Duodenal mucosa (tissue), 2 donors: ENCODE data around the gene KCNIP3.
A peak's percentile ranks its signal among the peaks of the same experiment; 100 is the strongest.

ENCODE experiments used
- H3K27ac ChIP-seq: one replicate; pipeline ENCODE4 v1.7.0; 2013; ENCODE audit warnings: low read depth, low read length
- H3K27me3 ChIP-seq, 2 donors: one replicate each; pipeline ENCODE4 v1.7.0; 2013; ENCODE audit warnings: low read length in 2 of 2, control low read depth in 1 of 2; ENCODE audit not compliant: insufficient read depth in 2 of 2, control insufficient read depth in 1 of 2
- H3K36me3 ChIP-seq, 2 donors: one replicate each; pipeline ENCODE4 v1.7.0; 2013; ENCODE audit warnings: low read length in 2 of 2, control low read depth in 1 of 2; ENCODE audit not compliant: insufficient read depth in 2 of 2, control insufficient read depth in 1 of 2
- H3K4me1 ChIP-seq, 2 donors: one replicate each; pipeline ENCODE4 v1.7.0; 2013; ENCODE audit warnings: low read length in 2 of 2, control low read depth in 1 of 2; ENCODE audit not compliant: insufficient read depth in 2 of 2, control insufficient read depth in 1 of 2
- H3K4me3 ChIP-seq, 2 donors: one replicate each; pipeline ENCODE4 v1.7.0; 2013; ENCODE audit warnings: low read length in 2 of 2, low read depth in 1 of 2
- H3K9ac ChIP-seq, 2 donors: one replicate each; pipeline ENCODE4 v1.7.0; 2013; ENCODE audit warnings: low read length in 2 of 2, low read depth in 1 of 2
- H3K9me3 ChIP-seq, 2 donors: one replicate each; pipeline ENCODE4 v1.7.0; 2013; ENCODE audit warnings: low read length in 2 of 2, control low read depth in 1 of 2; ENCODE audit not compliant: control insufficient read depth in 1 of 2

Gene KCNIP3

DNA sequence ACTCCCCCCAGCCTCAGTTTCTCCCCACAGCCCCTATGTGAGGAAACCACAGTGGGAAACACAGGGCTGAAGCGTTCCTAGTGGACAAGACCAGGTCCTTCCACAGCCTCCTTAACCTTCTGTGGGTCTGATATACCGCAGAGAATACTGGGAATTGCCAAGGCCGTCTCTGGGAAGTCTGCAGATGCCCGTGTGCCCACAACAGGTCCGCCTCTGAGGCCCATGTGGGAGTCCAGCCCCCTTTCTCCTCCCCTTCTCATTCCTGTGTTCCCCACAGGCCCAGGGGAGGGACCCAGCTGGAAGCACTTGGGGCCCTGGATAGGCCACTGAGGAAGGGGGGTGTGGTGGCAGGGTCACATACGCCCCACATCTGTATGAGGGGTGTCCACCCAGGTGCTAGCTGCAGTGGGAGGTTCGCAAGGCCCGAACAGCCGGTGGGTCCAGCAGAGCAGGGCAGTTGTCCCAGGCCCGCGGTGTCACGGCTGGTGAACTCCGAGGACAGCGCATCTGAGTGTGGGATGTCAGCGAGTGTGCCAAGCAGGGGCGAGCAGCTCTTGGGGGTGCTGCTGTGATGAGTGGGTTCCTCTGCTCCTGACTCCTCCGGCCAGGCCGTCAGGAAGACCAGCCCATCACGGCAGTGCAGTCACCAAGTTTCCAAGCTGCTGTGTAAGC, 2.4 kb upstream of the KCNIP3 start:
- Histone ChIP-seq H3K4me1 (peaks cover 0 to 5% of the 10 kb centered on the region in 2 donors), H3K9me3 (peaks cover 0 to 4% of the 10 kb centered on the region in 2 donors), H3K27me3 (peaks cover 0 to 4% of the 10 kb centered on the region in 2 donors), H3K36me3 (peaks cover 6% of the 10 kb centered on the region in 2 donors), H3K9ac (no peak overlapping the region), H3K4me3 (no peak overlapping the region), H3K27ac (no peak overlapping the region)

GRCh38 chr2:95295376-95295775, 1.8 kb upstream of the KCNIP3 start:
- Histone ChIP-seq H3K36me3 (peaks cover 0 to 3% of the 10 kb centered on the region in 2 donors), H3K9me3 (peaks cover 0 to 4% of the 10 kb centered on the region in 2 donors), H3K27ac (no peak overlapping the region), H3K27me3 (peaks cover 0 to 4% of the 10 kb centered on the region in 2 donors), H3K4me3 (no peak overlapping the region), H3K9ac (no peak overlapping the region), H3K4me1 (peaks cover 0 to 5% of the 10 kb centered on the region in 2 donors)

DNA sequence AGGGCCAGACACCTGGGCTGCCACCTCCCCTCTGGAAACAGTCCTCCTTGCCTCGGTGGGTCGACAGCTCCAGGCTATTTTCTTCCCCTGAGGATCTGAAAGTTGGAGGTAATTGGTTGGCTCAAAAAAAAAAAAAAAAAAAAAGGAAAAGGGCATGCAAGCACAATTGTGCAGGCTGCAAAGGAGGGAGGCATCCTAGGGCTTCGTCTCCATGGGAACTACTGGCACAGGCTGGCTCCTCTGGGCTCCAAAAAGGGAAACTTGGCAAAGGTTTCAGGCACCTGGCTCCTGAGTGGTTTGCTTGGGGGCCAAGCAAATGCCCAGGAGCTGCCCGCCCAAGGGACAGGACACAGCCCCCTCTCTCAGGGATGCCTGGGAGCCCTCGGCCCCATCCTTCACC, 1.1 kb upstream of the KCNIP3 start:
- no peak overlapping the region for H3K27ac ChIP-seq
- peaks cover 0 to 4% of the 10 kb centered on the region in 2 donors for H3K27me3 ChIP-seq
- H3K9me3 ChIP-seq: peaks cover 0 to 4% of the 10 kb centered on the region in 2 donors
- no peak overlapping the region for H3K4me3 ChIP-seq
- no peaks in the 10 kb centered on the region for H3K36me3 ChIP-seq
- peaks cover 0 to 5% of the 10 kb centered on the region in 2 donors for H3K4me1 ChIP-seq
- no peak overlapping the region for H3K9ac ChIP-seq

GRCh38 chr2:95297639-95298395, 670 bp downstream of the KCNIP3 start:
- Histone ChIP-seq H3K4me3 (peak overlapping the region in 1 of 2 donors; percentile 29), H3K36me3 (no peaks in the 10 kb centered on the region), H3K9ac (no peak overlapping the region), H3K4me1 (peaks cover 0 to 5% of the 10 kb centered on the region in 2 donors), H3K27me3 (peaks cover 0 to 4% of the 10 kb centered on the region in 2 donors), H3K9me3 (no peaks in the 10 kb centered on the region), H3K27ac (no peak overlapping the region)

GRCh38 chr2:95298486-95299111, 1.5 kb downstream of the KCNIP3 start:
- Histone ChIP-seq H3K9ac (no peak overlapping the region), H3K27ac (no peak overlapping the region), H3K27me3 (peaks cover 0 to 4% of the 10 kb centered on the region in 2 donors), H3K9me3 (no peaks in the 10 kb centered on the region), H3K36me3 (no peaks in the 10 kb centered on the region), H3K4me3 (no peak overlapping the region), H3K4me1 (peaks cover 0 to 5% of the 10 kb centered on the region in 2 donors)

GRCh38 chr2:95299961-95300360, 2.8 kb downstream of the KCNIP3 start:
- Histone ChIP-seq H3K4me3 (no peak overlapping the region), H3K36me3 (no peaks in the 10 kb centered on the region), H3K4me1 (peaks cover 4 to 8% of the 10 kb centered on the region in 2 donors), H3K27me3 (peaks cover 0 to 4% of the 10 kb centered on the region in 2 donors), H3K9me3 (no peaks in the 10 kb centered on the region), H3K9ac (no peak overlapping the region), H3K27ac (no peak overlapping the region)

DNA sequence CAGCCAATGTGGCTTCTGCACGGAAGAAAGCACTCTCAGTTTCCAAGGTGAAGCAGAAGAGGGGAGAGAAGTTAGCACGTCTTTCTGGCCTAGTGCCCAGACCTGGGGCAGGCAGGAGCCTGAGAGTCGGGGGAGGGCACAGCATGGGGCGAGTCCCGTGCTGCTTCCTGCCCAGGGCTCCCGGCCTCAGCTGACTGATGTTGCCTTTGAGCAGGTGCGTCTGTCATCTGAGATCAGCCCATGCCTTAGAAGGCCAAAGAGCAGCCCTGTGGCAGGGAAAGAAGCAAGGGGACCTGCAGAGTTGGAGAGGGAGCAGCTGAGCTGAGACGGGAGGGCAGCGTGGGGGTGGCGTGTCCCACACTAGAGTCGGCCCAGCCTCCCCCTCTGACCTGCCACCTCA, 3.3 kb downstream of the KCNIP3 start:
- Histone ChIP-seq H3K27ac (no peak overlapping the region), H3K36me3 (no peaks in the 10 kb centered on the region), H3K9ac (no peak overlapping the region), H3K27me3 (peaks cover 0 to 4% of the 10 kb centered on the region in 2 donors), H3K9me3 (no peaks in the 10 kb centered on the region), H3K4me3 (no peak overlapping the region), H3K4me1 (peaks cover 9 to 13% of the 10 kb centered on the region in 2 donors)

DNA sequence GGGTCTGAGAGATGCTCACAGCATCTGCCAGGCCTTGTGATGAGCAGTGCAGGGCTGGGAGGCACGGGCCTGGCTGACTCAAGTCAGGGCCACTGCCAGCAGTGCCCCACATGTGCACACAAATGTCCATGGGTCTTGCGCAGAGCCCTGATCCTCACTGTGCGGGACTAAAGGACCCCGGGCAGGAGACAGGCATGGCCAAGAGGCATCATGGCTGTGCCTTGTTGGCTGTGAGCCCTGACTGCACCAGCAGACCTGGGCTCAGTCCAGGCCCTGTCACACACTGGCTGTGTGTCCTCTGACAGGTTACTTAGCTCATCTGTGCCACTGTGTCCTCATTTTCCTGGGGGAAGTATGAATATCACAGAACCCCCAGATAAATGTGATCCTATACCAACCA, 4.0 kb downstream of the KCNIP3 start:
- no peak overlapping the region for H3K27ac ChIP-seq
- H3K4me3 ChIP-seq: no peak overlapping the region
- peaks cover 10 to 19% of the 10 kb centered on the region in 2 donors for H3K4me1 ChIP-seq
- no peaks in the 10 kb centered on the region for H3K9me3 ChIP-seq
- H3K36me3 ChIP-seq: no peaks in the 10 kb centered on the region
- peaks cover 0 to 4% of the 10 kb centered on the region in 2 donors for H3K27me3 ChIP-seq
- H3K9ac ChIP-seq: no peak overlapping the region

- no peaks in the 10 kb centered on the region for H3K9me3 ChIP-seq
- H3K4me3 ChIP-seq: no peak overlapping the region
- H3K9ac ChIP-seq: no peak overlapping the region
- H3K27me3 ChIP-seq: peaks cover 0 to 4% of the 10 kb centered on the region in 2 donors
- no peak overlapping the region for H3K27ac ChIP-seq
- H3K4me1 ChIP-seq: peaks cover 10 to 19% of the 10 kb centered on the region in 2 donors
- no peaks in the 10 kb centered on the region for H3K36me3 ChIP-seq
Observed at GRCh38 chr2:95301876-95302641, 4.9 kb downstream of the KCNIP3 start.
